ENCODE data around the gene C11orf24.

C11orf24 gene

GRCh38 chr11:68282141-68282860 is 10.5 kb upstream of the C11orf24 start:
- WGBS (ENCODE audit: insufficient coverage, insufficient read length) = no CpG with 5 or more reads among the region's 15 CpGs
- no peak overlapping the region for H3K4me3 ChIP-seq (ENCODE audit: low read length)
- H3K4me1 ChIP-seq (ENCODE audit: control insufficient read depth, insufficient read depth, low read length) = no peaks in the 10 kb centered on the region
- no peaks in the 10 kb centered on the region for H3K36me3 ChIP-seq (ENCODE audit: control insufficient read depth, insufficient read depth, low read length)
- no peak overlapping the region for H3K27ac ChIP-seq (ENCODE audit: low read length)
- DNase-seq (ENCODE audit: low read depth, low spot score) = no peak
- H3K9me3 ChIP-seq (ENCODE audit: control insufficient read depth, insufficient read depth, low read length) = no peaks in the 10 kb centered on the region
- H3K27me3 ChIP-seq (ENCODE audit: control insufficient read depth, insufficient read depth, low read length) = no peaks in the 10 kb centered on the region

- H3K4me1 ChIP-seq (ENCODE audit: control insufficient read depth, insufficient read depth, low read length) = no peaks in the 10 kb centered on the region
- H3K27ac ChIP-seq (ENCODE audit: low read length) = no peak overlapping the region
- no peak for DNase-seq (ENCODE audit: low read depth, low spot score)
- no peak overlapping the region for H3K4me3 ChIP-seq (ENCODE audit: low read length)
- H3K27me3 ChIP-seq (ENCODE audit: control insufficient read depth, insufficient read depth, low read length) = no peaks in the 10 kb centered on the region
- no peaks in the 10 kb centered on the region for H3K9me3 ChIP-seq (ENCODE audit: control insufficient read depth, insufficient read depth, low read length)
- no CpG with 5 or more reads among the region's 5 CpGs for WGBS (ENCODE audit: insufficient coverage, insufficient read length)
- no peaks in the 10 kb centered on the region for H3K36me3 ChIP-seq (ENCODE audit: control insufficient read depth, insufficient read depth, low read length)
Measured at GRCh38 chr11:68279676-68280075, 7.9 kb upstream of the C11orf24 start.

GRCh38 chr11:68276861-68277260 is 5.1 kb upstream of the C11orf24 start:
- no CpG with 5 or more reads among the region's 6 CpGs for WGBS (ENCODE audit: insufficient coverage, insufficient read length)
- H3K4me3 ChIP-seq (ENCODE audit: low read length) = no peak overlapping the region
- H3K9me3 ChIP-seq (ENCODE audit: control insufficient read depth, insufficient read depth, low read length) = no peaks in the 10 kb centered on the region
- H3K36me3 ChIP-seq (ENCODE audit: control insufficient read depth, insufficient read depth, low read length) = no peaks in the 10 kb centered on the region
- H3K27me3 ChIP-seq (ENCODE audit: control insufficient read depth, insufficient read depth, low read length) = no peaks in the 10 kb centered on the region
- no peak for DNase-seq (ENCODE audit: low read depth, low spot score)
- no peaks in the 10 kb centered on the region for H3K4me1 ChIP-seq (ENCODE audit: control insufficient read depth, insufficient read depth, low read length)
- no peak overlapping the region for H3K27ac ChIP-seq (ENCODE audit: low read length)

GRCh38 chr11:68275721-68276507 is 4.1 kb upstream of the C11orf24 start:
- no peak for DNase-seq (ENCODE audit: low read depth, low spot score)
- no peak overlapping the region for H3K27ac ChIP-seq (ENCODE audit: low read length)
- no peaks in the 10 kb centered on the region for H3K36me3 ChIP-seq (ENCODE audit: control insufficient read depth, insufficient read depth, low read length)
- no peaks in the 10 kb centered on the region for H3K27me3 ChIP-seq (ENCODE audit: control insufficient read depth, insufficient read depth, low read length)
- WGBS (ENCODE audit: insufficient coverage, insufficient read length) = no CpG with 5 or more reads among the region's 14 CpGs
- H3K9me3 ChIP-seq (ENCODE audit: control insufficient read depth, insufficient read depth, low read length) = no peaks in the 10 kb centered on the region
- H3K4me3 ChIP-seq (ENCODE audit: low read length) = no peak overlapping the region
- H3K4me1 ChIP-seq (ENCODE audit: control insufficient read depth, insufficient read depth, low read length) = no peaks in the 10 kb centered on the region

GRCh38 chr11:68274306-68274705 is 2.5 kb upstream of the C11orf24 start:
- no peak for DNase-seq (ENCODE audit: low read depth, low spot score)
- no peak overlapping the region for H3K27ac ChIP-seq (ENCODE audit: low read length)
- no peaks in the 10 kb centered on the region for H3K27me3 ChIP-seq (ENCODE audit: control insufficient read depth, insufficient read depth, low read length)
- no peaks in the 10 kb centered on the region for H3K4me1 ChIP-seq (ENCODE audit: control insufficient read depth, insufficient read depth, low read length)
- H3K9me3 ChIP-seq (ENCODE audit: control insufficient read depth, insufficient read depth, low read length) = no peaks in the 10 kb centered on the region
- H3K36me3 ChIP-seq (ENCODE audit: control insufficient read depth, insufficient read depth, low read length) = no peaks in the 10 kb centered on the region
- no CpG with 5 or more reads among the region's 1 CpG for WGBS (ENCODE audit: insufficient coverage, insufficient read length)
- H3K4me3 ChIP-seq (ENCODE audit: low read length) = no peak overlapping the region

GRCh38 chr11:68273026-68273738 is 1.4 kb upstream of the C11orf24 start:
- H3K4me1 ChIP-seq (ENCODE audit: control insufficient read depth, insufficient read depth, low read length) = no peaks in the 10 kb centered on the region
- no CpG with 5 or more reads among the region's 21 CpGs for WGBS (ENCODE audit: insufficient coverage, insufficient read length)
- no peak overlapping the region for H3K27ac ChIP-seq (ENCODE audit: low read length)
- H3K36me3 ChIP-seq (ENCODE audit: control insufficient read depth, insufficient read depth, low read length) = no peaks in the 10 kb centered on the region
- H3K4me3 ChIP-seq (ENCODE audit: low read length) = no peak overlapping the region
- H3K27me3 ChIP-seq (ENCODE audit: control insufficient read depth, insufficient read depth, low read length) = no peaks in the 10 kb centered on the region
- DNase-seq (ENCODE audit: low read depth, low spot score) = no peak
- no peaks in the 10 kb centered on the region for H3K9me3 ChIP-seq (ENCODE audit: control insufficient read depth, insufficient read depth, low read length)

- Histone ChIP-seq H3K4me3 (ENCODE audit: low read length) (peak overlapping the region; percentile 72), H3K36me3 (ENCODE audit: control insufficient read depth, insufficient read depth, low read length) (peaks cover 11% of the 10 kb centered on the region), H3K4me1 (ENCODE audit: control insufficient read depth, insufficient read depth, low read length) (no peaks in the 10 kb centered on the region), H3K27me3 (ENCODE audit: control insufficient read depth, insufficient read depth, low read length) (no peaks in the 10 kb centered on the region), H3K9me3 (ENCODE audit: control insufficient read depth, insufficient read depth, low read length) (no peaks in the 10 kb centered on the region), H3K27ac (ENCODE audit: low read length) (no peak overlapping the region)
- no CpG with 5 or more reads among the region's 23 CpGs for WGBS (ENCODE audit: insufficient coverage, insufficient read length)
- no peak for DNase-seq (ENCODE audit: low read depth, low spot score)
Measured at GRCh38 chr11:68271023-68271780, 571 bp downstream of the C11orf24 start.

- Histone ChIP-seq H3K27me3 (ENCODE audit: control insufficient read depth, insufficient read depth, low read length) (no peaks in the 10 kb centered on the region), H3K4me3 (ENCODE audit: low read length) (no peak overlapping the region), H3K9me3 (ENCODE audit: control insufficient read depth, insufficient read depth, low read length) (no peaks in the 10 kb centered on the region), H3K27ac (ENCODE audit: low read length) (no peak overlapping the region), H3K4me1 (ENCODE audit: control insufficient read depth, insufficient read depth, low read length) (no peaks in the 10 kb centered on the region), H3K36me3 (ENCODE audit: control insufficient read depth, insufficient read depth, low read length) (peaks cover 14% of the 10 kb centered on the region)
- WGBS (ENCODE audit: insufficient coverage, insufficient read length) = no CpG with 5 or more reads among the region's 8 CpGs
- no peak for DNase-seq (ENCODE audit: low read depth, low spot score)
Measured at GRCh38 chr11:68270196-68271022, 1.4 kb downstream of the C11orf24 start.

GRCh38 chr11:68269414-68270081 is 2.2 kb downstream of the C11orf24 start:
- WGBS (ENCODE audit: insufficient coverage, insufficient read length) = no CpG with 5 or more reads among the region's 10 CpGs
- Histone ChIP-seq H3K36me3 (ENCODE audit: control insufficient read depth, insufficient read depth, low read length) (peaks cover 14% of the 10 kb centered on the region), H3K4me1 (ENCODE audit: control insufficient read depth, insufficient read depth, low read length) (no peaks in the 10 kb centered on the region), H3K27me3 (ENCODE audit: control insufficient read depth, insufficient read depth, low read length) (no peaks in the 10 kb centered on the region), H3K9me3 (ENCODE audit: control insufficient read depth, insufficient read depth, low read length) (no peaks in the 10 kb centered on the region), H3K4me3 (ENCODE audit: low read length) (no peak overlapping the region), H3K27ac (ENCODE audit: low read length) (no peak overlapping the region)
- DNase-seq (ENCODE audit: low read depth, low spot score) = no peak
